RWPE1 (cell line): Measurements from ENCODE around the gene CALY.

ENCODE experiments used
- CTCF ChIA-PET: fragments of 350-600 bp; sonication (Branson Sonifier 250); formaldehyde crosslinking; extraction: SDS; loops from one replicate; lab custom pipeline; 2021; lab: Yijun Ruan, JAX
- POLR2A ChIA-PET: fragments of 400-600 bp; formaldehyde crosslinking; extraction: SDS; loops from one replicate; lab custom pipeline; 2020; ENCODE audit warnings: antibody characterized with exemption; ENCODE audit not compliant: low non-redundant PET; lab: Yijun Ruan, JAX
- DNase-seq: peaks from one replicate; pipeline ENCODE4 v3.0.0; 2012; ENCODE audit warnings: low spot score
- H3K27ac ChIP-seq: fragments of 450-650 bp; 2 replicates; pipeline ENCODE4 v1.5.1; 2017
- CTCF ChIP-seq: fragments of 450-650 bp; conservative IDR thresholded peaks from 2 replicates; pipeline ENCODE4 v1.5.1; 2017; ENCODE audit warnings: low read depth, mild to moderate bottlenecking

The CALY gene

GRCh38 chr10:133310399-133310755 is 26.3 kb downstream of the CALY start:
- ChIA-PET POLR2A (no interaction called here), CTCF (no interaction called here)
- DNase-seq: no peak
- no peak for TF ChIP-seq CTCF
- peak overlapping the region; percentile 92; the same call in 1 of the 2 replicates for H3K27ac ChIP-seq

GRCh38 chr10:133309720-133310398 is 26.8 kb downstream of the CALY start:
- CTCF ChIA-PET: interaction anchor here (0.9 kb wide), 1 partner anchor 31 kb away, joined by 3 read pairs; no protein-coding TSS in a partner anchor
- peak overlapping the region; percentile 92 for H3K27ac ChIP-seq
- POLR2A ChIA-PET: no interaction called here
- no peak for DNase-seq
- no peak for TF ChIP-seq CTCF

- DNase-seq: peak; percentile 96
- CTCF ChIA-PET: interaction anchor here (0.9 kb wide), 1 partner anchor 31 kb away, joined by 3 read pairs; no protein-coding TSS in a partner anchor
- POLR2A ChIA-PET: no interaction called here
- H3K27ac ChIP-seq: peak overlapping the region; percentile 92
- no peak for TF ChIP-seq CTCF
These were observed 27.5 kb downstream of the CALY start for GRCh38 chr10:133309100-133309719.

GRCh38 chr10:133308421-133309099 is 28.1 kb downstream of the CALY start, which contains the start of the genes TUBGCP2 and ZNF511:
Gene TUBGCP2, minus strand, starts transcription at chr10:133308872. Its CDS starts 5,931 bp downstream, at chr10:133302941.
Gene ZNF511, plus strand, starts transcription at chr10:133308914. Its CDS starts 30 bp downstream, at chr10:133308944.
- ChIA-PET CTCF (interaction anchor here (0.7 to 1.8 kb wide), 6 partner anchors 13 to 165 kb away, joined by 3 to 14 read pairs (median 4); no protein-coding TSS in a partner anchor), POLR2A (interaction anchor here (1.0 to 1.1 kb wide), 2 partner anchors 32 to 33 kb away, joined by 3 to 6 read pairs; partner anchors contain the start of gene ADAM8)
- peak; percentile 82 for DNase-seq
- TF ChIP-seq CTCF: no peak
- H3K27ac ChIP-seq: peak within 1 kb of the TSS; percentile 92

- peak; percentile 64 for DNase-seq
- ChIA-PET CTCF (interaction anchor here (0.5 to 1.8 kb wide), 10 partner anchors 12 to 1070 kb away, joined by 3 to 14 read pairs (median 3); no protein-coding TSS in a partner anchor), POLR2A (interaction anchor here (0.6 to 1.1 kb wide), 4 partner anchors 12 to 33 kb away, joined by 3 to 8 read pairs (median 4); partner anchors contain the start of gene ADAM8)
- peak; percentile 87 for TF ChIP-seq CTCF
- H3K27ac ChIP-seq: peak overlapping the region; percentile 92
These were observed 28.8 kb downstream of the CALY start for GRCh38 chr10:133307776-133308420.
